GM12878 (cell line): ENCODE measurements around the gene DDX24.

Source experiments
- CTCF ChIP-seq, 3 experiments: IDR thresholded peaks in 2 of 3; conservative IDR thresholded peaks in 1 of 3; 2 replicates each; pipeline ENCODE4 v1.5.1; 2011; ENCODE audit warnings: low read depth in 3 of 3, low read length in 3 of 3, mild to moderate bottlenecking in 3 of 3, control low read depth in 2 of 3, moderate library complexity in 2 of 3, inconsistent platforms in 1 of 3, mixed read lengths in 1 of 3; ENCODE audit not compliant: control insufficient read depth in 2 of 3, insufficient read depth in 1 of 3; ENCODE audit errors: extremely low read depth in 1 of 3
- ELK1 ChIP-seq: IDR thresholded peaks from 2 replicates; pipeline ENCODE4 v1.6.1; 2012; ENCODE audit warnings: low read depth, low read length, improper control_type of control experiment
- EZH2 ChIP-seq: IDR thresholded peaks from 2 replicates; pipeline ENCODE4 v1.6.1; 2012; ENCODE audit warnings: low read depth, mild to moderate bottlenecking, control low read depth, inconsistent platforms, low read length, borderline replicate concordance; ENCODE audit not compliant: control insufficient read depth
- POLR2AphosphoS2 ChIP-seq: IDR thresholded peaks from 2 replicates; pipeline ENCODE4 v1.6.1; 2011; ENCODE audit warnings: low read depth, mild to moderate bottlenecking, low read length, improper control_type of control experiment, moderate library complexity
- SUZ12 ChIP-seq: fragments of 200-600 bp; sonication (generic); IDR thresholded peaks from one replicate; pipeline ENCODE4 v1.6.1; 2018; ENCODE audit warnings: antibody characterized with exemption, mild to moderate bottlenecking; ENCODE audit not compliant: unreplicated experiment
- TCF3 ChIP-seq: IDR thresholded peaks from 2 replicates; pipeline ENCODE4 v1.6.1; 2012; ENCODE audit warnings: low read depth, mild to moderate bottlenecking, low read length, borderline replicate concordance; ENCODE audit not compliant: insufficient read depth

GRCh38 chr14:94010625-94011024 lies 70.4 kb downstream of the DDX24 start:
- TF ChIP-seq POLR2AphosphoS2 (no peak), CTCF (IDR thresholded peaks at IDR 0.05 in 2 of 3, conservative IDR thresholded peaks at IDR 0.05 in 1 of 3; ENCODE audit: control insufficient read depth in 2 of 3, extremely low read depth in 1 of 3, insufficient read depth in 1 of 3, low read depth in 3 of 3, low read length in 3 of 3) (no peak), ELK1 (no peak), EZH2 (no peak), TCF3 (no peak), SUZ12 (no peak)
